Adipocyte (in vitro differentiated cells): ENCODE results near the gene ZSCAN20.
A peak's percentile ranks its signal among the peaks of the same experiment; 100 is the strongest.

ENCODE experiments used
- DNase-seq: peaks from one replicate; pipeline ENCODE4 v3.0.0-alpha.2; 2015; ENCODE audit warnings: low read depth
- H3K27me3 ChIP-seq: replicated peaks from 2 replicates; pipeline ENCODE4 v1.7.0; 2013; ENCODE audit warnings: mild to moderate bottlenecking, low read length, moderate library complexity; ENCODE audit not compliant: control insufficient read depth, insufficient read depth
- H3K36me3 ChIP-seq: 2 replicates; pipeline ENCODE4 v1.7.0; 2013; ENCODE audit warnings: low read length, mild to moderate bottlenecking, moderate library complexity; ENCODE audit not compliant: control insufficient read depth, insufficient read depth, severe bottlenecking
- H3K4me1 ChIP-seq: 2 replicates; pipeline ENCODE4 v1.7.0; 2013; ENCODE audit warnings: mild to moderate bottlenecking, low read length, moderate library complexity; ENCODE audit not compliant: control insufficient read depth, insufficient read depth
- H3K4me3 ChIP-seq: 2 replicates; pipeline ENCODE4 v1.7.0; 2013; ENCODE audit warnings: mild to moderate bottlenecking, low read length, moderate library complexity
- H3K9ac ChIP-seq: 2 replicates; pipeline ENCODE4 v1.7.0; 2013; ENCODE audit warnings: mild to moderate bottlenecking, low read length, moderate library complexity
- H3K9me3 ChIP-seq: 2 replicates; pipeline ENCODE4 v1.7.0; 2013; ENCODE audit warnings: mild to moderate bottlenecking, low read length, moderate library complexity; ENCODE audit not compliant: control insufficient read depth

ZSCAN20 gene

GRCh38 chr1:33434363-33434750, 38.1 kb upstream of the ZSCAN20 start:
- Histone ChIP-seq H3K9me3 (no peaks in the 10 kb centered on the region), H3K27me3 (no peaks in the 10 kb centered on the region), H3K9ac (peak overlapping the region; percentile 25), H3K4me3 (peak overlapping the region; percentile 30), H3K36me3 (no peaks in the 10 kb centered on the region), H3K4me1 (peaks cover 53% of the 10 kb centered on the region)
- DNase-seq, result no peak

- Histone ChIP-seq H3K4me1 (peaks cover 45% of the 10 kb centered on the region), H3K27me3 (no peaks in the 10 kb centered on the region), H3K4me3 (peak overlapping the region; percentile 23), H3K9ac (peak overlapping the region; percentile 25), H3K36me3 (no peaks in the 10 kb centered on the region), H3K9me3 (no peaks in the 10 kb centered on the region)
- no peak for DNase-seq
Observed at GRCh38 chr1:33435096-33435820, 37.2 kb upstream of the ZSCAN20 start.

DNA sequence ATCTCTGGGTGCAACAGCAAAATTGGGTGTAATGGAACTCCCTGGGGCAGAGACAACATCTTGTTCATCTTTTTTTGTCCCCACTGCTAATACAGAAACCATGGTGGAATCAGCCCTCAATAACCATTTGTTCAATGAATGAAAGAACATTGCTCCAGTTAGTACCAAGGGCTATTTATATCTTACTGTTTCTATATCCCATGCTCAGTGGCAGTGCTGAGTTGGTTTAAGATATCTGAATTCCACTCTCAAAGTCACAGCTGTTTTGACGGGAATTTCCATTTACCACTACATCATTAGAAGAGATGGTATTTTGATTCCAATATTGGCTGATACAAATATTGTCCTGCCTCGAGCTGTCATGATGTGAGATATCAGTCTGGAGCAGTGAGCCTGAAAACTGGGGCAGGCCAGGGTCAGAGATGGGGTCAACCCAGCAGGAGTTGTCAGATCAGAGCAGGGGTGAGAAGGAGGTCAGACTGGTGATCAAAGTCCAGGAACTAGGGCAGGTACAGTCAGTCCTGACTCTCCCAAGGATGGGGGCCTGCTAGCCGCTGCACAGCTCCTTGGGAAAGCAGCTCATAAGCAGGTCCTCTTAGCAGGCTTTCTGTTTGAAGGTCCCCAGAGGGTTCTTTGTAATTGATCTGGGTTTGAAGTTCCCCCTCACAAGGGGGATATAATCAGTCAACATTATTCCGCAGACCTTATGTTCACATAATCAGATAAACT, 35.7 kb upstream of the ZSCAN20 start:
- Histone ChIP-seq H3K27me3 (no peaks in the 10 kb centered on the region), H3K9me3 (no peaks in the 10 kb centered on the region), H3K36me3 (no peaks in the 10 kb centered on the region), H3K9ac (no peak overlapping the region), H3K4me3 (no peak overlapping the region), H3K4me1 (peaks cover 42% of the 10 kb centered on the region)
- no peak for DNase-seq

- Histone ChIP-seq H3K4me1 (peaks cover 35% of the 10 kb centered on the region), H3K9ac (no peak overlapping the region)
- no peak for DNase-seq
Observed at GRCh38 chr1:33438364-33439160, 33.9 kb upstream of the ZSCAN20 start.

DNA sequence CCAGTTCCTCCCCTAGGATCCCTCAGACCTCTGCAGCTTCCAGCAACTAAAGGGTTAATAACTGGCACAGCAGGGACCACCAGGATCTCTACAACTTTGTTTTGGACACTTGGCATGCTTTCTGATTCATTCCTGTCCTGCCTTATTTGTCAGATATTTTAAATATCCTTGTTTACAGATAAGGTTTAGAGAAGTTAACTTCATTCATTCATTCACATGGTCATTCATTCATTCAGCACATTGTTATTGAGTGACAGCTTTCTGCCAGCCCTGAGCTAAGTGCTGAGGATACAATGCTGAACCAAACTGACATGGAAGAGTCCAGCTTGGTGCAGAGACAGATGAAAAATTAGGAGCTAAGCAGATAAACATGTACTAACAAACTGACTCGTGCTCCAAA, 32.8 kb upstream of the ZSCAN20 start:
- no peaks in the 10 kb centered on the region for H3K36me3 ChIP-seq
- H3K9me3 ChIP-seq, result no peaks in the 10 kb centered on the region
- peaks cover 31% of the 10 kb centered on the region for H3K4me1 ChIP-seq
- no peak overlapping the region for H3K4me3 ChIP-seq
- no peaks in the 10 kb centered on the region for H3K27me3 ChIP-seq
- no peak overlapping the region for H3K9ac ChIP-seq
- DNase-seq, result no peak

More at GRCh38 chr1:33438364-33439160, 33.9 kb upstream of the ZSCAN20 start:
- H3K9me3 ChIP-seq, result no peaks in the 10 kb centered on the region
- H3K36me3 ChIP-seq, result no peaks in the 10 kb centered on the region
- no peaks in the 10 kb centered on the region for H3K27me3 ChIP-seq
- no peak overlapping the region for H3K4me3 ChIP-seq

GRCh38 chr1:33441088-33441745, 31.2 kb upstream of the ZSCAN20 start:
- H3K36me3 ChIP-seq, result no peaks in the 10 kb centered on the region

GRCh38 chr1:33442141-33442540, 30.3 kb upstream of the ZSCAN20 start:
- no peak for DNase-seq
- H3K36me3 ChIP-seq, result no peaks in the 10 kb centered on the region
- no peak overlapping the region for H3K4me3 ChIP-seq
- H3K9ac ChIP-seq, result no peak overlapping the region
- H3K4me1 ChIP-seq, result peaks cover 12% of the 10 kb centered on the region
- no peaks in the 10 kb centered on the region for H3K9me3 ChIP-seq
- H3K27me3 ChIP-seq, result no peaks in the 10 kb centered on the region

More at GRCh38 chr1:33441088-33441745, 31.2 kb upstream of the ZSCAN20 start:
- H3K27me3 ChIP-seq, result no peaks in the 10 kb centered on the region
- peaks cover 16% of the 10 kb centered on the region for H3K4me1 ChIP-seq
- no peak overlapping the region for H3K4me3 ChIP-seq
- DNase-seq, result no peak
- H3K9me3 ChIP-seq, result no peaks in the 10 kb centered on the region
- H3K9ac ChIP-seq, result no peak overlapping the region

- Histone ChIP-seq H3K27me3 (no peaks in the 10 kb centered on the region), H3K36me3 (no peaks in the 10 kb centered on the region), H3K9ac (no peak overlapping the region), H3K9me3 (no peaks in the 10 kb centered on the region), H3K4me3 (no peak overlapping the region), H3K4me1 (peaks cover 12% of the 10 kb centered on the region)
- DNase-seq, result no peak
Observed at GRCh38 chr1:33443080-33443704, 29.3 kb upstream of the ZSCAN20 start.

- no peak overlapping the region for H3K4me3 ChIP-seq
- no peak overlapping the region for H3K9ac ChIP-seq
- H3K4me1 ChIP-seq, result peaks cover 12% of the 10 kb centered on the region
- H3K27me3 ChIP-seq, result no peaks in the 10 kb centered on the region
- no peaks in the 10 kb centered on the region for H3K36me3 ChIP-seq
- DNase-seq, result no peak
- no peaks in the 10 kb centered on the region for H3K9me3 ChIP-seq
Observed at GRCh38 chr1:33443705-33444180, 28.7 kb upstream of the ZSCAN20 start.

DNA sequence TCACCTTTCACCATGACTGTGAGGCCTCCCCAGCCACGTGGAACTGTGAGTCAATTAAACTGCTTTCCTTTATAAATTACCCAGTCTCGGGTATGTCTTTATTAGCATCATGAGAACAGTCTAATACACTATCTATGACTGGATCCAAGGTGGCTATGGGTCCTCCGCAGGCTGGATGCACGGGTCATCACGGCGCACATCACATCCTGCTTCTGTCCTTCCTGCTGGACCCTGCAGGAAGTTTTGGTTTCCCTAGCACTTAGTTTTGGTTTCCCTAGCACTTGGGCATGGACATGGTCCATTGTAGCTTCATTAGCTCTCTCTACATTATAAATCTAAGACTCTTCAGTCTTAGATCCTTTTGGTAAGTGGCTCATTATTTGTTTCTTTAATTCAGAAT, 27.3 kb upstream of the ZSCAN20 start:
- Histone ChIP-seq H3K4me1 (peaks cover 12% of the 10 kb centered on the region), H3K27me3 (no peaks in the 10 kb centered on the region), H3K4me3 (no peak overlapping the region), H3K9ac (no peak overlapping the region), H3K36me3 (no peaks in the 10 kb centered on the region), H3K9me3 (no peaks in the 10 kb centered on the region)
- no peak for DNase-seq
